Astrocyte of the hippocampus (primary cell): Measurements from ENCODE around the gene PAX2.
"Not testable (repeated sequence)": the region's sequence is repeated elsewhere in the genome, so short reads cannot be mapped to it uniquely, and the experiment has no call there.

Experiments
- DNase-seq: peaks from one replicate; pipeline ENCODE4 v3.0.0; 2011; ENCODE audit warnings: low read depth, low spot score

PAX2 gene

DNA sequence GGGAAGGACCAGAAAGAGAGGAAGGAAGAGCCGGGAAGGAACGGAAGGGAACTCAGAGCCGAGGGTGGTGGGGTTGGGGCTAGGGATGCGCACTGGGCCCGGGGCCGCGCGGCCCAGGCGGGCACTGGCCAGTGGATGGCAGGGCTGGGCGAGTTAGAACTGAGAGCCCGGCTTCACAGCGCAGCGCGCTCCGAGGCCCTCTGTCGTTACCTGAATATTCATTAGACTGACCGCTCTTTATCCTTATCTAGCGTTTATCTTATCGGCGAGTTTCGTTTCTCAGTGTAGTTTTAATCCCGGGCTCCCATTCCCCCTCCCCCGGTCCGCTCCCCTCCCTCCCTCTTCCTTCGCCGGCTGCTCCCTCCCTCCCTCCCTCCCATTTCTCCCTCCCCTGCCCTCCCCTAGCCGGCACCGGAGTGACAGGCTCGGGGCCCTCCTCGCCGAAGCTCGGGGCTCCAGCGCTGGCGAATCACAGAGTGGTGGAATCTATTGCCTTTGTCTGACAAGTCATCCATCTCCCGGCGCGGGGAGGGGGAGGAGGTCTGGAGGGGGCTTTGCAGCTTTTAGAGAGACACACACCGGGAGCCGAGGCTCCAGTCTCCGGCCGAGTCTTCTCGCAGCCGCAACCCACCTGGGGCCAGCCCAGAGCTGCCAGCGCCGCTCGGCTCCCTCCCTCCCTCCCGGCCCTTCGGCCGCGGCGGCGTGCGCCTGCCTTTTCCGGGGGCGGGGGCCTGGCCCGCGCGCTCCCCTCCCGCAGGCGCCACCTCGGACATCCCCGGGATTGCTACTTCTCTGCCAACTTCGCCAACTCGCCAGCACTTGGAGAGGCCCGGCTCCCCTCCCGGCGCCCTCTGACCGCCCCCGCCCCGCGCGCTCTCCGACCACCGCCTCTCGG is at the start of gene PAX2:
Gene PAX2, plus strand, starts transcription at position 596 of the 895 bp plus-strand sequence. CDS start 679 bp downstream, outside the sequence.
- no peak for DNase-seq

DNA sequence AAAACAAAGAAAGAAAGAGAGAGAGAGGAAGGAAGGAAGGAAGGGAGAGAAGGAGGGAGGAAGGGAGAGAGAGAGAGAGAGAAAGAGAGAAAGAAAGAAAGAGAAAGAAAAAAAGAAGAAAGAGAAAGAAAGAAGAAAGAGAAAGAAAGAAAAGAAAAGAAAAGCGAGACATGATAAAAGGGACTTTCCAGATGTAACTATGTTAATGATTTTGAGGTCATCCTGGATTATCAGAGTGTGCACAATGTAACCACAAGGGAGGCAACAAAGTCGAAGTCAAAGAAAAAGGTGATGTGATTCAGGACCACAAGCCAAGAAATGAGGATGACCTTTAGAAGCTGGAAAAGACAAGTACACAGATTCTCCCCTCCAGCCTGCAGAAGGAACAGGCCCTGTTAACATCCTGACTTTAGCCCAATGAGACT is 48.9 kb upstream of the PAX2 start:
- no peak for DNase-seq

DNA sequence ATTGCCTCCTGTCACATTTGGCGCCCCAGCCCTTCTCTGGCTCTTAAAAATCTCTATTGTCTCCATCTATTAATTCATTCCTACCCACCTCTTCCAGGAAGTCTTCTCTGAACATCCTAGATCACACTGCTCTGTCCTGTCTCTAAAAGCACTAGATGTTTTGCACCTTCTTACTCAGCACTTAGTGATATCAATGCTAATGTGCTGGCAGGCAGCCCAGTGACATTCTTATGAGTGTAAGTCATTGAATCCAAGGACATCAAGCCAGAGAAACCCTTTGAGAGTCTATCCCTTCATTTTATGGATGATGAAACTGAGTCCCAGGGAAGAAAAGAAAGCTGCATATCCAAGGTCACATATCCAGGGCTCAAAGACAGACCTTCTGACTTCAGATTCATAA is 48.3 kb upstream of the PAX2 start:
- peak; percentile 49 for DNase-seq

GRCh38 chr10:100697631-100698030 is 47.8 kb upstream of the PAX2 start:
- no peak for DNase-seq

- not testable (repeated sequence) for DNase-seq
Observed at GRCh38 chr10:100701704-100702103, 43.7 kb upstream of the PAX2 start.

DNA sequence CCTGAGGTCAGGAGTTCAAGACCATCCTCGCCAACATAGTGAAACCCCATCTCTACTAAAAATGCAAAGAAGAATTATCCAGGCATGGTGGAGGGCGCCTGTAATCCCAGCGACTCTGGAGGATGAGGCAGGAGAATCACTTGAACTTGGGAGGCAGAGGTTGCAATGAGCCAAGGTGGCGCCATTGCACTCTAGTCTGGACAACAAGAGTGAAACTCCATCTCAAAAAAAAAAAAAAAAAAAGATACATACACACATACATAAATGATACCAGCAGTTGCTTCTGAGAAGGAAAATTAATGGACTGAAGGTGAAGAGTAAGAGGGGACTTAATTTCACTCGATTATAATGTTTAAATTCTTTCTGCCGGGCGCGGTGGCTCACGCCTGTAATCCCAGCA is 40.2 kb upstream of the PAX2 start:
- DNase-seq = no peak

DNA sequence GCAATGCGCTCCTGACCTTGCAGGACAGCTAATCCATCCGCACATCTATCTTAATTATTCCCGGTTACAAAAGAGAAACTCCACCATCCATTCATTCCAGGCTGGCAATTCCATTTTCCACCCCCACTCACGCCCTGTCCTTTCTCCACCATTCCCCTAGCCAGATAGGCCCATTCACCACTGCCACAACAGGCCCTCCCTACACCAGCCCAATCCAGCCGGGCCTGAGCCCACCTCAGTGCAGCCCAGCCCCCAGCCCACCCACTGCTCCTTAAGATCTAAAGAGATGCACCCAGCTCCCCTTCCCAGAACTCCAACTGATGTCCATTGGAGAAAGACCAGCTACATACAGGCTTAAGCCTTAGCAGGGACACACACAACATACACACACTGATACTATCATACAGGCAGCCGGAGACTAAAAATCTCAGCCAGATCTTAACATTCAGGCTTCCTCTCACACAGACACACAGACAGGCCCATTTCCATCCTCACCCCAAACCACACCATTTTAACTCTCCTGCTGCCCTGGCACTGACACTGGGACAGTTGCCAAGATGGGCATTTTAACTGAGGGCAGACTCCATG is 38.0 kb upstream of the PAX2 start:
- no peak for DNase-seq

DNA sequence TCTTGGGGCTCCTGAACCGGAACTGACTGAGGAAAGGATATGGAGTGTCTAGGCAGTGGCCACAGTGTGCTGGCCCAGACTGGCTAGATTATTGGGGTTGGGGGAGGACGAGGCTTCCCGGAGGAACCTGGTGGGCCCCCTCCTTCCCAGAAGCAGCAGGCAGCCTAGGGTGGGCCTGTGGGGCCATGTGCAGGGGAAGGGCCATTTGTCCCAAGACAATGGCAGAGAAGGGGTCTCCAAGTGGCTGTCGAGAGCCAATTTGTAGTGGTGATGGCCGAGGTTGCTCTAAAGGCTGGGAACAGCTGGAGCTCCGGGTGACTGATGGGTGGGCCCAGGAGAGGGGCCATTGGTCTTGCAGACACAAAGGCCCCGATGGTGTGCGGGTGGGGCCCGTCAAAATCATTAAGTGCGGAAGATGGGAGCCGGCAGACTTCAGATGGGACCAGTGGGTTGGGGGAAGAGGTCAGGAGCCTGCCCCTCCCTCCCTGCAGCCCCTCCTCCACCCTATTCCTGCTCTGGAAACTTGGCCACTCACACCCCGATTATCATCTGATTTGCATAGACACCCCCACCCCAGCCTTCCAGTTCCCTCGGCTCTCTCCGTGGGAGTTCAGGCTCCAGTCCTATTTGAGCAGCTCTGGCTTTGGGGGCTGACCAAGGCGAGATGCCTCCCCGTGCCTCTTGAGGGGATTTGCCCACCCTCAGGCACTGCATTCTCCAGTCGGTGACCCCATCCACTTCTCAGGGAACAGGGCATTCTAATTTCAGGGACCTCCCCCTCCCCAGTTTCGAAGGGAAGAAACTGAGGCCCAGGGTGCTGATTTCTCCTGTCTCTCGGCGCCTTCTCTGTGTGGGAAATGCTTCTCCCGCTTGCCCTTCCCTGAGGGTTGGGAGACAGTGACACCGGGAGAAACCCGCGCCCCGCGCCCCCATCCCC is 36.0 kb upstream of the PAX2 start:
- DNase-seq = no peak

- DNase-seq = peak; percentile 11
Observed at GRCh38 chr10:100710151-100710871, 35.1 kb upstream of the PAX2 start.

DNA sequence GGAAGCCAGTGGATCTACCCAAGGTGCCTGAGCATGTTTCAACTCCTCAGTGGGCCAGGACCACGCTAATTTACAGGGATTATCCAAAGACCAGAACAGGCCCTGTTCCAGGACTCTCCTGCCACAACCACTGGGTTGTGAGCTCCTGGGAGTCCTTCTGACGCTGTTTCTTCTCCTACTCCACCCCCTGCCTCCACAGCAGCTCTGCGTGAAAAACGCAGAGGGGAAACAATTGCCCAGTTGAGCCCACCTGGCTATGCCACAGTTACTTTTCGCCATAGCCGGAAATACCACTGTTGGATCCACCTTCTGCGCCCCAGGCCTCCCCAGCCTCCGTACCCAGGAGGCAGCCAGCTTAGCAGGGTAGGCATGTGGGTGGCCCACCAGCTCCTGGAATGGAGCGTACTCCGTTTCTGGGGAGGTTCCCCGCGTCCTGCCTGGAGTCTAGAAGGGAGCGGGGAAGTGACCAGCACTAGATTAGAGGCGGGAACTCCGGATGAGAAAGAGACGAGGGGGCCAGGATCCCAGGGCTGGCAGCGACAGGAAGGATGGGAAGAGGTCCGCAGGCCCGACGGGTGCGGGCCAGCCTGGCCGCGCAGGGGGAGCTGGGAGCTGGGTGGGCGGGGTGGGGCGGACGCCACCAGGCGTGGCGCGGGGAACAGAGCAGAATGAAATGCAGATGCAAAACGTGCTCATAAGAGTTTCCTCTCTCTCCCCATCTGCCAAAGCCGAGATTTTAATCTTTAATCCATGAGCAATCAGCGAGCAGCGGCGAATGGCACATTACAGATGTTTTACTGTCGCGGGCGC is 32.1 kb upstream of the PAX2 start:
- no peak for DNase-seq

- DNase-seq = no peak
Observed at GRCh38 chr10:100713859-100714565, 31.4 kb upstream of the PAX2 start.

GRCh38 chr10:100714566-100714950 is 30.8 kb upstream of the PAX2 start:
- no peak for DNase-seq

DNA sequence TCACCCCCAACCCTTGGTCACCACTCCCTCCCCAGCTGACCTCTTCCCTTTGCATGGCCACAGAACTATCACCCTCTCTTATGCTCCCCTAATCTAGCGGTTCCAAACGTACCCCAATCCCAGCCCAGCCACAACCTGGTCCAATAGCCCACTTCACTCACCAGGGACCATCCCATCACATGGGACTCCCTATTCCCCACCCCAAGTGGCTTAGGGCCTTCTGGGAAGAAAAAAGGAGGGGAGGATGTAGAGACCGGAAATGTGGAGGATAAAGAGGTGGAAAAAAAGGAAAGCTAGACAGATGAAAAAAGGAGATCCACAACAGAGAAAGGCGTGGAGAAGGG is 30.3 kb upstream of the PAX2 start:
- DNase-seq = no peak

- DNase-seq = no peak
Observed at GRCh38 chr10:100715445-100716385, 29.7 kb upstream of the PAX2 start.

DNA sequence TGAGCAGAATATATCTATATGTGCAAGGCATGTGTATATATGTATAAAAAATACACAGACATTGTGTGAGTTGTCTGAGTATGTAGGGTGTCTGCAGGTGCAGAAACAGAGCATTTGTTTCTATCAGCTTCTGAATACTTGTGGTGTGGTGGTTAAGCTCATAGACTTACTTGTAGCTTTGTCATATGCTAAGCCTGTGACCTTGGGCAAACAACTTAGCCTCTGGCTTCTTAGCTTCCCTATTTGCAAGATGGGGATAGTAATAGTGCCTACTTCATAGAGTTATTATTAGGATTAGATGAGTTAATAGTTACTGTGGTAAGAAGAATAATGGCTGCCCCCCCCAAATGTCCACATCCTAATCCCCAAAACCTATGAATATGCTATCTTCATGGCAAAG is 28.2 kb upstream of the PAX2 start:
- no peak for DNase-seq

GRCh38 chr10:100718197-100718742 is 27.1 kb upstream of the PAX2 start:
- no peak for DNase-seq

GRCh38 chr10:100723180-100723579 is 22.2 kb upstream of the PAX2 start:
- no peak for DNase-seq

- DNase-seq = no peak
Observed at GRCh38 chr10:100723770-100724530, 21.4 kb upstream of the PAX2 start.
